Ishikawa (cell line): Measurements from ENCODE around the gene ALDH3B1.

Experiments used
- CEBPB ChIP-seq: IDR thresholded peaks from 2 replicates; pipeline ENCODE4 v1.6.1; 2012
- CREB1 ChIP-seq: IDR thresholded peaks from 2 replicates; pipeline ENCODE4 v1.6.1; 2012; ENCODE audit warnings: low read depth
- EGR1 ChIP-seq: IDR thresholded peaks from 2 replicates; pipeline ENCODE4 v1.6.1; 2012
- EP300 ChIP-seq: IDR thresholded peaks from 2 replicates; pipeline ENCODE4 v1.6.1; 2012; ENCODE audit warnings: borderline replicate concordance
- FOXM1 ChIP-seq: IDR thresholded peaks from 2 replicates; pipeline ENCODE4 v1.6.1; 2012; ENCODE audit warnings: low read depth, borderline replicate concordance
- NFIC ChIP-seq: IDR thresholded peaks from 2 replicates; pipeline ENCODE4 v1.6.1; 2012
- RAD21 ChIP-seq: IDR thresholded peaks from 2 replicates; pipeline ENCODE4 v1.6.1; 2012; ENCODE audit warnings: low read depth
- TAF1 ChIP-seq: IDR thresholded peaks from 2 replicates; pipeline ENCODE4 v1.6.1; 2012; ENCODE audit warnings: low read depth, mild to moderate bottlenecking
- TCF12 ChIP-seq: IDR thresholded peaks from 2 replicates; pipeline ENCODE4 v1.6.1; 2012; ENCODE audit warnings: low read depth
- TEAD4 ChIP-seq: IDR thresholded peaks from 2 replicates; pipeline ENCODE4 v1.6.1; 2012
- USF1 ChIP-seq: IDR thresholded peaks from 2 replicates; pipeline ENCODE4 v1.6.1; 2012
- YY1 ChIP-seq: IDR thresholded peaks from 2 replicates; pipeline ENCODE4 v1.6.1; 2012; ENCODE audit warnings: low read depth
- ZBTB7A ChIP-seq: IDR thresholded peaks from 2 replicates; pipeline ENCODE4 v1.6.1; 2012; ENCODE audit warnings: low read depth
- TF ChIP-seq, protein P1 (sequence below): IDR thresholded peaks from 2 replicates; pipeline ENCODE4 v1.6.1; 2012; ENCODE audit warnings: low read depth, mild to moderate bottlenecking
- TF ChIP-seq, protein P2 (sequence below): IDR thresholded peaks from 2 replicates; pipeline ENCODE4 v1.6.1; 2012

The ALDH3B1 gene

DNA sequence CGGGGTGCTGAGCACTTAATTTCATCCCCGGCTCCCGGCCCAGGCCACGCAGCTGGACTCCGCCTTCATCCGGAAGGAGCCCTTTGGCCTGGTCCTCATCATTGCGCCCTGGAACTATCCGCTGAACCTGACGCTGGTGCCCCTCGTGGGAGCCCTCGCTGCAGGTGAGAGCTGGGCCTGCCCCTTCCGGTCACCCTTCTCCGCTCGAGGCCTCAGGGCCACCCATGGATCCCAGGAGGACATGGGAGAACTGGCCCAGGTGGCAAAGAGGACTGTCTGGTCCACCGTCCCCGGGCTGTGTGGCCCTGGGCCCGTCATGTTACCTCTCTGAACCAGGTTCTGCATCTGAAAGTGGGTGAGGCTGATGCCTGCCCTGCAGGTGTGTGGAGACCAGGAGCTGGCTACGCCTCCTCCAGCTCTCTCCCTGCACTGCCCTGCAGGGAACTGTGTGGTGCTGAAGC, 8.6 kb downstream of the ALDH3B1 start:
- TF ChIP-seq FOXM1: no peak
- TF ChIP-seq USF1: no peak
- TF ChIP-seq, protein P1, sequence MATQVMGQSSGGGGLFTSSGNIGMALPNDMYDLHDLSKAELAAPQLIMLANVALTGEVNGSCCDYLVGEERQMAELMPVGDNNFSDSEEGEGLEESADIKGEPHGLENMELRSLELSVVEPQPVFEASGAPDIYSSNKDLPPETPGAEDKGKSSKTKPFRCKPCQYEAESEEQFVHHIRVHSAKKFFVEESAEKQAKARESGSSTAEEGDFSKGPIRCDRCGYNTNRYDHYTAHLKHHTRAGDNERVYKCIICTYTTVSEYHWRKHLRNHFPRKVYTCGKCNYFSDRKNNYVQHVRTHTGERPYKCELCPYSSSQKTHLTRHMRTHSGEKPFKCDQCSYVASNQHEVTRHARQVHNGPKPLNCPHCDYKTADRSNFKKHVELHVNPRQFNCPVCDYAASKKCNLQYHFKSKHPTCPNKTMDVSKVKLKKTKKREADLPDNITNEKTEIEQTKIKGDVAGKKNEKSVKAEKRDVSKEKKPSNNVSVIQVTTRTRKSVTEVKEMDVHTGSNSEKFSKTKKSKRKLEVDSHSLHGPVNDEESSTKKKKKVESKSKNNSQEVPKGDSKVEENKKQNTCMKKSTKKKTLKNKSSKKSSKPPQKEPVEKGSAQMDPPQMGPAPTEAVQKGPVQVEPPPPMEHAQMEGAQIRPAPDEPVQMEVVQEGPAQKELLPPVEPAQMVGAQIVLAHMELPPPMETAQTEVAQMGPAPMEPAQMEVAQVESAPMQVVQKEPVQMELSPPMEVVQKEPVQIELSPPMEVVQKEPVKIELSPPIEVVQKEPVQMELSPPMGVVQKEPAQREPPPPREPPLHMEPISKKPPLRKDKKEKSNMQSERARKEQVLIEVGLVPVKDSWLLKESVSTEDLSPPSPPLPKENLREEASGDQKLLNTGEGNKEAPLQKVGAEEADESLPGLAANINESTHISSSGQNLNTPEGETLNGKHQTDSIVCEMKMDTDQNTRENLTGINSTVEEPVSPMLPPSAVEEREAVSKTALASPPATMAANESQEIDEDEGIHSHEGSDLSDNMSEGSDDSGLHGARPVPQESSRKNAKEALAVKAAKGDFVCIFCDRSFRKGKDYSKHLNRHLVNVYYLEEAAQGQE: no peak

DNA sequence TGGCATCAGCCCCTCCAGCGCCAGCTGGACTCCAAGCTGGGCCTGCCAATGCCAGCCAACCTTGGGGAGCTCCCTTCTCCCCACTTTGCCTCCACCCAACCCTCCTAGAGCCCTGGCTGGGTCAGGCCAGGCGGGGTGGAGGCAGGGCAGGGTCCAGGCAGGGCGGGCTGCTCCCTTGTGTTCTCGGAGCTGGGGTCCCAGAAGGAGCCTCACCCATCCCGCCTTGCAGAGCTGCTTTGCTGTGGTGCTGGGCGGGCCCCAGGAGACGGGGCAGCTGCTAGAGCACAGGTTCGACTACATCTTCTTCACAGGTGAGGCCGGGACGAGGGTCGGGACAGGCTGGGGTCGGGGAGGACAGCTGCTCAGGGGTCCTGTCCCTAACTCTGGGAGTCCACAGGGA, 9.4 kb downstream of the ALDH3B1 start:
- TF ChIP-seq FOXM1: no peak
- TF ChIP-seq USF1: no peak
- no peak for TF ChIP-seq RAD21
- TF ChIP-seq NFIC: no peak
- TF ChIP-seq, protein P1: no peak
- TF ChIP-seq CREB1: no peak
- TF ChIP-seq TCF12: no peak
- TF ChIP-seq YY1: no peak

- TF ChIP-seq, protein P2, sequence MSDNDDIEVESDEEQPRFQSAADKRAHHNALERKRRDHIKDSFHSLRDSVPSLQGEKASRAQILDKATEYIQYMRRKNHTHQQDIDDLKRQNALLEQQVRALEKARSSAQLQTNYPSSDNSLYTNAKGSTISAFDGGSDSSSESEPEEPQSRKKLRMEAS: no peak
- TF ChIP-seq RAD21 (no peak), NFIC (no peak), EP300 (no peak), EGR1 (no peak), TAF1 (no peak), TEAD4 (no peak), FOXM1 (no peak), ZBTB7A (no peak), TCF12 (no peak), USF1 (no peak), YY1 (no peak), CEBPB (no peak), CREB1 (no peak)
- TF ChIP-seq, protein P1: no peak
Observed at GRCh38 chr11:68020575-68020974, 10.4 kb downstream of the ALDH3B1 start.

DNA sequence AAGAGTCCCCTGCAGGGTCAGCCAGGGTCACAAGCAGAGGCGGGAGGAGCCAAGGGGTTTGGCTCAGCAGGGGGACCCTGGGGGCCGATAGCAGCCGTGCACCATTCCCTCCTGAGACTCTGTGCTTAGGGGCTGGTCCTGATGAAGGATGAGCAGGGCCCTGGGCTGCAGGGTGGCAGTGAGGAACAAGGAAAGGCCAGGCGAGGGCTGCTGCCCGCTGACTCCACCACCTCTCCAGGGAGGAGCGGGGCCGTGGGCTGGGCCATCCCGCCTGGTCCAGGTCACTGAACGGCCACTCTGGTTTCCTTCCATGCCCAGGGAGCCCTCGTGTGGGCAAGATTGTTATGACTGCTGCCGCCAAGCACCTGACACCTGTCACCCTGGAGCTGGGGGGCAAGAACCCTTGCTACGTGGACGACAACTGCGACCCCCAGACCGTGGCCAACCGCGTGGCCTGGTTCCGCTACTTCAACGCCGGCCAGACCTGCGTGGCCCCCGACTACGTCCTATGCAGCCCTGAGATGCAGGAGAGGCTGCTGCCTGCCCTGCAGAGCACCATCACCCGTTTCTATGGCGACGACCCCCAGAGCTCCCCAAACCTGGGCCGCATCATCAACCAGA, 11.2 kb downstream of the ALDH3B1 start:
- peak; percentile 34; the same call in 1 of the 2 replicates for TF ChIP-seq EGR1
- TF ChIP-seq TAF1: 0 out of 2 replicates have a peak, but pooled peaks have one; percentile 12
- TF ChIP-seq CEBPB: no peak
- peak; percentile 85 for TF ChIP-seq RAD21

DNA sequence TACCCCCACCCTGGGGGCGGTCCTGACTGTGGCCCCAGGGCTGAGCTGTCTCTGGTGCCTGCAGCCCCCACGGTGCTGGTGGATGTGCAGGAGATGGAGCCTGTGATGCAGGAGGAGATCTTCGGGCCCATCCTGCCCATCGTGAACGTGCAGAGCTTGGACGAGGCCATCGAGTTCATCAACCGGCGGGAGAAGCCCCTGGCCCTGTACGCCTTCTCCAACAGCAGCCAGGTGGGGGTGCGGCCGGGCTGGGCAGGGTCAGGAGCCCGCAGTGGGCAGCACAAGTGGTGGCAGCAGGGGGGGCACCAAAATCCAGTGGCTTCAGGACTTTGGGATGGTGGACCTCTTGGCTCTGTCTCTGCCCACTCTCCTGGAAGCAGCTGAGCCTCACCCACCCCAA, 12.4 kb downstream of the ALDH3B1 start:
- TF ChIP-seq CREB1: no peak
- TF ChIP-seq TEAD4: no peak
- TF ChIP-seq EGR1: no peak
- no peak for TF ChIP-seq CEBPB
- TF ChIP-seq TAF1: no peak
- no peak for TF ChIP-seq RAD21
- no peak for TF ChIP-seq ZBTB7A
- TF ChIP-seq EP300: no peak
- TF ChIP-seq YY1: no peak
- no peak for TF ChIP-seq NFIC
- TF ChIP-seq FOXM1: no peak
- TF ChIP-seq, protein P2: no peak
